HG03066 (cell line): ENCODE results near the gene NHERF1.
A peak's percentile ranks its signal among the peaks of the same experiment; 100 is the strongest.

ENCODE experiments used
- ATAC-seq: cut with Tn5 transposase; IDR thresholded peaks from one replicate; pipeline ENCODE4 v1.9.1; 2021; ENCODE audit warnings: low read depth; ENCODE audit not compliant: unreplicated experiment

The NHERF1 gene

GRCh38 chr17:74748529-74749278, at the start of gene NHERF1:
TSS of gene NHERF1 (plus strand) at chr17:74748628. CDS start at chr17:74748847, 219 bp downstream.
- ATAC-seq, result peak; percentile 87

- no peak for ATAC-seq
Measured at GRCh38 chr17:74699236-74699635, 49.2 kb upstream of the NHERF1 start.

- ATAC-seq, result no peak
Measured at GRCh38 chr17:74702116-74702871, 46.1 kb upstream of the NHERF1 start.

GRCh38 chr17:74703311-74703710, 45.1 kb upstream of the NHERF1 start:
- no peak for ATAC-seq

GRCh38 chr17:74704544-74704943, 43.9 kb upstream of the NHERF1 start:
- no peak for ATAC-seq

GRCh38 chr17:74711058-74711824, 37.2 kb upstream of the NHERF1 start:
- no peak for ATAC-seq

- no peak for ATAC-seq
Measured at GRCh38 chr17:74712301-74712700, 36.1 kb upstream of the NHERF1 start.

GRCh38 chr17:74712756-74713155, 35.7 kb upstream of the NHERF1 start, which contains the start of gene CD300LF:
TSS of gene CD300LF (minus strand) at chr17:74712923. CDS start at chr17:74712866, 57 bp downstream.
- no peak for ATAC-seq

- ATAC-seq, result no peak
Measured at GRCh38 chr17:74713171-74713755, 35.2 kb upstream of the NHERF1 start.

GRCh38 chr17:74715144-74715543, 33.3 kb upstream of the NHERF1 start:
- no peak for ATAC-seq

- ATAC-seq, result no peak
Measured at GRCh38 chr17:74720506-74720905, 27.9 kb upstream of the NHERF1 start.

GRCh38 chr17:74722782-74723181, 25.6 kb upstream of the NHERF1 start:
- ATAC-seq, result no peak

- no peak for ATAC-seq
Measured at GRCh38 chr17:74723891-74724290, 24.5 kb upstream of the NHERF1 start.

GRCh38 chr17:74725111-74725510, 23.3 kb upstream of the NHERF1 start:
- no peak for ATAC-seq

- ATAC-seq, result no peak
Measured at GRCh38 chr17:74728033-74728701, 20.3 kb upstream of the NHERF1 start.

GRCh38 chr17:74728702-74729075, 19.7 kb upstream of the NHERF1 start:
- ATAC-seq, result no peak

GRCh38 chr17:74729368-74729767, 19.1 kb upstream of the NHERF1 start:
- no peak for ATAC-seq

- ATAC-seq, result no peak
Measured at GRCh38 chr17:74729866-74730265, 18.6 kb upstream of the NHERF1 start.

- ATAC-seq, result no peak
Measured at GRCh38 chr17:74730491-74731346, 17.7 kb upstream of the NHERF1 start.

- ATAC-seq, result no peak
Measured at GRCh38 chr17:74731347-74731605, 17.2 kb upstream of the NHERF1 start.
